SK-N-DZ (cell line): ENCODE measurements around the gene RNU7-1.

Source experiments
- DNase-seq: peaks from one replicate; pipeline ENCODE4 v3.0.0-alpha.2; 2015; ENCODE audit warnings: low spot score

RNU7-1 gene

DNA sequence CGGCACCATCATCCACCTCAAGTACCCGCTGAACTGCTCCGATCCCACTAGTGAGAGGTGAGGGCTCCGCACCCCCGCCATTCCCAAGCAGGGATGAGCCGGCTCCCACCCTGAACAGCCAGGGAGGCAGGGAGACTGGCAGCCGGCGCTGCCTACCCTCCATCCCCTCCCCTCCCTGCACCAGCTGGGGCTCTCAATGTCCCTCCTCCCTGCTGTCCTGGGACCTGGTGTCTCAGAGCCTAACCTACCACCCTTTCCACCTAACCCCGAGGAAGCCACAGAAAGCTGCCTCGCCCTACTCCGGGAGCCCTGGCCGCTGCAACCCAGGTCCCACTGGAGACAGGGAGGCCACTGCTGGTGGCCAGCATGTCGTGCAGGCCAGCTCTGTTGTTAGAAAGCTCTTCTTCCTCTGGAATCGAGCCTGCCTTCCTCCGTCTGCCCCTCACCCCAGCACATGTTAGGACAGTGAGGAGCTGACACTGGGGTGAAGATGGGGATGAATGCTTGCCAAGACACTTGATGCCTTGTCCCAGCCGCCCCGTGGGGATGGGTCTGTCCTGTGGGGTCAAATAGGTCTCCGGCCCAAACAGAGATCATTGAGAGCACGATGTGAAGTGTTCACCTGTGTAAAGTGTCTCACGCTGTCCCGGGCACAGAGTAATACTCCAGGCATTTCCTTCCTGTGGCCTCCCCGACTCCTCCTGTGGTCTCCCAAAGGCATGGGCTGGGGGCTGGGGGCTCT lies 8.7 kb downstream of the RNU7-1 start:
- DNase-seq, result no peak

DNA sequence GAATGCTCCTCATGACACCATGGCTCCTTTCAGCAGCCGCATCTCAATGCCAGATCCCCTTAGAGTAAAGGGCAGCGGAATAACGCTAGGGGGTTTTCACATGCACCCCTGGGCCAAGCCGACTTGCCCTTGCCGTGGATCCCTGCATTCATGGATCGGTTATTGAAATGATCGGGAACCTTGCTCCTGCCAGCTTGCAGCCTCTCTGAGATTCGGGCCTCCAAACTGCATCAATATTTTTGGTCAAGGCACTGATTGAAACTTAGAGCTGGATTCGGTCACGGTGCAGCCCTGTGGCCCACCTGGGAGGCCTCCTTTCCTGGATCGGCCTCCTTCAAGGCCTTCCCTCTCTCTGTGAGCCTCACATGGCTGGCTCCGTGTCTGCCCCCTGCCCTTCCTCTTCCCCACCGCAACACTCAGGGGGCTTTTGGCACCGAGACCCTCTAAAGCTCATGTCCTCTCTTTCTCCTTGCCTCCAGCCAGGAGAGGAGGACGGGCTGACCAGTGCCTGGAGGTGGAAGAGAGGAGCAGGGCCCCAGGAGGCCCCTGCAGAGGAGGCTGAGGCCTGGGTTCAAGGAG lies 9.3 kb downstream of the RNU7-1 start:
- DNase-seq, result no peak

DNA sequence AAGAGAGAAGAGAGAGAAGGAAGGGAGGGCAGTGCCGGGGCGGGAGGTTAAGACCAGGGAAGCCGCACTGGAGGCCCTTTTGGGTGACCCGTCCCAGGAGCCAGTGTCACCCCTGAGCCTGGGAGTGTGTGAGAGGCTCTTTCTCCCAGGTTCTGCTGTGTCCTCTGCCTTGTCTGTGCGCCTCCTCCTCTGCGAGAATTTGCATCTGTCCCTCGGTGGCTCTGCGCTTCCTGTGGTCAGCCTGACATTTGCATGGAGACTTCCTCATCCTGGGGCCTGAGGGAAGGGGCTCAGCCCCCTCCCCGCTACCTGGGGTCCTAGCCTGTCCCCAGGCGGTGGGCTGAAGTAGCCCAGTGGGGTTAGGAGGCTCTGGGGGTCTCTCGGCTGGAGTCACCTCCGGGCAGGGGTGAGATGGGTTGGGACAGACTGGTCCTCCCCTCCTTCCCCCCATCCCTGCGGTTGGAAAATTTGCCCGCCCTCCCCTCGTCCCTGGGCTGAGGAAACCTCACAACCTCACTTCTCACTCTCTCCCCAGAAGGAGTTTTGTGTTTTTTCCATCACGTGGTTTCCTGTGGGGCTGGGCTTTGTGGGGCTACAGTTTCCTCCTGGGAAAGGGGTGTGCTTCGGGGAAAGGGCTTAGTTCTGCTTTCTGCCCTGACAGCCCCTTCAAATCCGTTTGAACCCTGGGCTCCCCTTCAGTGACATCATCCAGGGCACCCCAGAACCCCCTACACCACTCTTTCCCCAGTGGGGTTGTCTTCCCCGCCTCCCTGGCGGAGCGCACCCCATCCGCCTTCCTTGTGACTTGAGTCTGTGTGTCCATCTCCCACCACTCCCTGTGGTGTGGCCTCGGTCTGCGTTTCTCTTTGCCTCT lies 10.1 kb downstream of the RNU7-1 start:
- no peak for DNase-seq

- DNase-seq, result no peak
Measured at GRCh38 chr12:6954316-6955107, 10.9 kb downstream of the RNU7-1 start.

DNA sequence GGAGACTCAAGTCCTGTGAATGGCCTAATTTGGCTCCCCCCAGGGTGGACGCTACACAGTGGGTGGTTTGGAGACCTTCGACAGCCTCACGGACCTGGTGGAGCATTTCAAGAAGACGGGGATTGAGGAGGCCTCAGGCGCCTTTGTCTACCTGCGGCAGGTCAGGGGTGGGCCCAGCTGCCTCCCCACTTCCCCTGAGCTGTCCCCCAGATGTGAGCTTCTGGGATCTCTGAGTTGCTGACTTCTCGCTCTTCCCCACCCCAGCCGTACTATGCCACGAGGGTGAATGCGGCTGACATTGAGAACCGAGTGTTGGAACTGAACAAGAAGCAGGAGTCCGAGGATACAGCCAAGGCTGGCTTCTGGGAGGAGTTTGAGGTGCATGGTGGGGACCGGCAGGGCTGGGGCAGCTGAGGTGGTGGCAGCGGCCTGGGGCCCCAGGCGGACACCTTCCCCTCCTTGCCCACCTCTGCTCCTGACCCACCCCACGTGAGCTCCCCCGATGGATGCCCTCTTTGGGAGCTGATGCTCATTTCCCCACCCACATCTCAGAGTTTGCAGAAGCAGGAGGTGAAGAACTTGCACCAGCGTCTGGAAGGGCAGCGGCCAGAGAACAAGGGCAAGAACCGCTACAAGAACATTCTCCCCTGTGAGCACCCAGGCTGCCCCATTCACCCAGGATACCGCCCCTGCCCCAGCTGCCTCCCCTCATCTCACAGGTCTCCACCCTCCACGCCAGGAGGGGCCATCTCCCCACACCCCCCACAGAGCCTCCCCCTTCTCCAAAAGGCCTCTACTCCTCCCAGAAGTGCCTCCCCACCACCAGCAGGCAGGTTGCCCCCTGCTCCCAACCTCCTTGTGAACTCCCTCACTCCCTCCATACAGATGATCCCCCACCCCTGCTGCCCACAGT lies 11.7 kb downstream of the RNU7-1 start:
- DNase-seq, result no peak

GRCh38 chr12:6956021-6956727 lies 12.6 kb downstream of the RNU7-1 start:
- DNase-seq, result no peak

GRCh38 chr12:6957151-6957701 lies 13.6 kb downstream of the RNU7-1 start:
- DNase-seq, result no peak

DNA sequence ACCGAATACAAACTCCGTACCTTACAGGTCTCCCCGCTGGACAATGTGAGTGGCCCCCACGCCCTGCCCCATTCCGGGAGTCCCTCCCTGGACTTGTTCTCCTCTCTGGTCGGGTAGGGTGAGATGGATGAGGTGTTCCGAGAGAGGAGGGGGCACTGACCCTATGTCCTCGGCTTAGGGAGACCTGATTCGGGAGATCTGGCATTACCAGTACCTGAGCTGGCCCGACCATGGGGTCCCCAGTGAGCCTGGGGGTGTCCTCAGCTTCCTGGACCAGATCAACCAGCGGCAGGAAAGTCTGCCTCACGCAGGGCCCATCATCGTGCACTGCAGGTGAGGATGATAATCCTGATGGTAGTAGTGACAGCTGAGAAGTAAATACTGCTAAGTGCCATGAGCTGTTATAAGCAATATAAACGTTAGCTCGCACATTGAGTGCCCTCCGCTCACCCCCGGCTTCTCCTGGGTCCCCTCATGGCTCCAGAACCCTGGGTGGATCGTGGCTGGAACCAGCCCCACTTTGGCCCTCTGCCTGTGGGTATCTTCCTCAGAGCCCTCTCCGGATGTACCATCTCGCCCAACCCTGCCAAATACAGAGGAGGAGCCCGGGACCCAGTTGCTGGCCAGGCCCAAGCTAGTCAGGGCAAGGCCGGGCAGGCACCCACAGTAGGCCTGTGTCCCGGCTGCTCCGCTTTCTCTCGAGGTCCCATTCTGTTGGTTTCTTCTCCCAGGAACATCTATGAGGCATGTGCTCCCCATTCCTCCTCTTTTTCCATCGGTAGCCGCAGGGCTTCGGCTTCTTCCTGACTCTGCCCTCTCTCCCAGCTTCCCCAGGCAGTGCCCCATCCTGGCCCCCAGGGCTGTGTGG lies 14.4 kb downstream of the RNU7-1 start:
- no peak for DNase-seq

DNA sequence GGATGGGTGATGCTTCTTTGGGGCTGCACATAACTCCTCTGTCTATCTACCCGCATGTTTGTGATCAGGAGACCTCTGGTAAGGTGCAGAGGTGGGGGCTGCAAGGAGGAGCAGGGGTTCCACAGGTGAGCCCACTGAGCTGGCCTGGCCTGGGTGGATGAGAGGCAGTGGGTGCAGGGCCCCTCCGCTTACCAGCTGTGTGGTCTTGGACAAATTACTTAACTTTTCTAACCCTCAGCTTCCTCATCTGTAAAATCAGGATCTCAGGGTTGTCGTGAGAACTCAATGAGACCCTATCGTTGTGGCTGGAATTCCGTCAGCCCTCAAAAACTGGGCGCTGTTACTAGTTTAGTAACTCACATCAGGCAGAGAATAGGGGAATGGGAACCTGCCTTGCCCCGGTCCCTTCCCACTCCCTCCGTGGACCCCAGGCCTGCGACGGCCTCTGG lies 15.0 kb downstream of the RNU7-1 start:
- DNase-seq, result no peak

DNA sequence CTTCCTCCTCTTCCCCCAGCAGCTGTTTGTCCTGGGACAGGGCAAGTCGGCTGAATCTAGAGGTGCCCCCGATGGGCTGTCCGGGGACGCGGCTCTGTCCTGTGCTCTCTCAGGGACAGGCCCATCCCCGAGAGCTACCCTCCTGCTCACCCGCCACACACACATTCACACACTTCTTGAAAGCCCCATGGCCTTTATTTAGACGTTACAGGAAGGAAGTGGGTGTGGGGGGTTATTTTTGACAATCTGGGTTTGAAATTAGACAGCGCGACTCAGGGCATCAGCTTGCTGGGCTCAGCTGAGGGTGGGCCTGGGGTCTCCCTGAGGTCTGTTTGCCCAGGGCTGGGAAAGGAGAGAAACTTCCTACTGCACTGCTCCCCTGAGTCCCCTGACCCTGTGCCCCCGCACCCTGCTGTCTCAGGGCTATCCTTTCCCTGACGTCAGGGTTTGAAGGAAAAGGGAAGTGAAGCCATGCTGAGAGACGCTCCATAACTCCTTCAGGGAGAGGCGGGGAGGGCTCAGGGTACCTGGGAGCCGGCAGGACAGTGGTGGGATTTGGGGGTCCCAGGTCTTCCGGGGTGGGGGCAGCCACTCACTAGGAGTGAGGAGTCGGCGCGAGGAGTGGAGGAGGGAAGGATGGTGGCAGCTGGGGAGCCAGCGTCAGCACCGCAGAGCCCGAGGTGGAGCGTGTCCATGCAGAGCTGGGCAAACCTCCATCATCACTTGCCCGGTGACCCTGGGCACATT lies 15.6 kb downstream of the RNU7-1 start:
- DNase-seq, result no peak

DNA sequence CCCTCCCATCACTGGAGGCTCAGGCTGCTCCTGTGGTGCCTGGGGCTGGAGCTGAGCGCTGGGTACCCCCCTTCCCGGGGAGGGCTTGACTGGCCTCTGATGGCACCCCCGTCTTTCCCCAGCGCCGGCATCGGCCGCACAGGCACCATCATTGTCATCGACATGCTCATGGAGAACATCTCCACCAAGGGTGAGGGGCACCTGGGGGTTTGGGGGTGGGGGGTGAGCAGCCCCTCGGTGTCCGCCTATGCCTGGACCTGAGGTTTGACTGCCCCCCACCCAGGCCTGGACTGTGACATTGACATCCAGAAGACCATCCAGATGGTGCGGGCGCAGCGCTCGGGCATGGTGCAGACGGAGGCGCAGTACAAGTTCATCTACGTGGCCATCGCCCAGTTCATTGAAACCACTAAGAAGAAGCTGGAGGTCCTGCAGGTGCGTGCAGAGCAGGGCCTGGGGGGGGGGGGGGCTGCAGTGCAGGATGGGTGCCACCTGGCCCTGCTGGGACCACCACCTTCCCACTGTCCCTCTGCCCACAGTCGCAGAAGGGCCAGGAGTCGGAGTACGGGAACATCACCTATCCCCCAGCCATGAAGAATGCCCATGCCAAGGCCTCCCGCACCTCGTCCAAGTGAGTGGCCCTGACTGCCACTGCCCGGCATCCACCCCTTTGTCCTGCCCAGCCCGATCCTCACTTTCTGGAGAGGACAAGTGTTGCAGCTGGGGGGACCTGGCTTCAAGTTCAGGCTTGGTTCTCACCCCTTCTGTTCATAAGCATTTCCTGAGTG lies 16.4 kb downstream of the RNU7-1 start:
- no peak for DNase-seq

DNA sequence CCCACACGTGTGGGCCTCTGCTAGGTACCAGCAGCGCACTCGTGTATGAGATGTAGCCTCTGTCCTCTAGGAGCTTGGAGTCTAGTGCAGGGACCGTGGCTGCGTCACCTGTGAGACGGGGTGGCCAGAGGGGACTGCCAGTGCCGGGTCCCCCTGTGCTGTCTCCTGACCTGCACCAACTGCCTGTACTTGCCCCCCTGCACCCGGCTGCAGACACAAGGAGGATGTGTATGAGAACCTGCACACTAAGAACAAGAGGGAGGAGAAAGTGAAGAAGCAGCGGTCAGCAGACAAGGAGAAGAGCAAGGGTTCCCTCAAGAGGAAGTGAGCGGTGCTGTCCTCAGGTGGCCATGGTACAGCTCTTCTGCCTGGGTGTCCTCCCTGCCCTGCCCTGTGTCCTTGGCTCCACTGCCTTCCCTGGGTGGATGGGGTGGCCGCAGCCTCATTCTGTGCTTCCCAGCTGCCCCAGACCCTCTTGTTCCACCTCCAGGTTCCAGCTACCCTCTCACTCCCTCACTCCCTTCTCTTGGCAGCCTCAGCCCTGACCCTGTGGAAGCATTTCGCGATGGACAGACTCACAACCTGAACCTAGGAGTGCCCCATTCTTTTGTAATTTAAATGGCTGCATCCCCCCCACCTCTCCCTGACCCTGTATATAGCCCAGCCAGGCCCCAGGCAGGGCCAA lies 17.1 kb downstream of the RNU7-1 start:
- no peak for DNase-seq

DNA sequence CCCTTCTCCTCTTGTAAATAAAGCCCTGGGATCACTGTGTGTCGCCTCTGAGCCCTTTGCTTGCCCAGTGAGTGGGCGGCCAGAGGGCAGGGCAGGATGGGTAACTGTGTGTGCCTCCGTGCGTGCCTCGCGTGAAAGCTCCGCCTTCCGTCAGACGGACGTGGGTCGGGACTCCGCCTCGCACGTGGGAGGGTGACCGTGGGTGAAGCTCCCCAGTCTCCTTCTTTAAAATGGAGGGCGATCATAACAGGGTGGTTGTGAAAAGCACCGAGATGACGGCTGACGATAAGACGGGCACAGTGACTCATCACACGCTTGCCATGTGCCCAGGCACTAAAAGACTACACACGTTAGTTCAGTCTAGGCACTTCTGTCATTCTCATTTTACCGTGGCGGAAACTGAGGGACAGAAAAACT lies 17.7 kb downstream of the RNU7-1 start:
- no peak for DNase-seq

DNA sequence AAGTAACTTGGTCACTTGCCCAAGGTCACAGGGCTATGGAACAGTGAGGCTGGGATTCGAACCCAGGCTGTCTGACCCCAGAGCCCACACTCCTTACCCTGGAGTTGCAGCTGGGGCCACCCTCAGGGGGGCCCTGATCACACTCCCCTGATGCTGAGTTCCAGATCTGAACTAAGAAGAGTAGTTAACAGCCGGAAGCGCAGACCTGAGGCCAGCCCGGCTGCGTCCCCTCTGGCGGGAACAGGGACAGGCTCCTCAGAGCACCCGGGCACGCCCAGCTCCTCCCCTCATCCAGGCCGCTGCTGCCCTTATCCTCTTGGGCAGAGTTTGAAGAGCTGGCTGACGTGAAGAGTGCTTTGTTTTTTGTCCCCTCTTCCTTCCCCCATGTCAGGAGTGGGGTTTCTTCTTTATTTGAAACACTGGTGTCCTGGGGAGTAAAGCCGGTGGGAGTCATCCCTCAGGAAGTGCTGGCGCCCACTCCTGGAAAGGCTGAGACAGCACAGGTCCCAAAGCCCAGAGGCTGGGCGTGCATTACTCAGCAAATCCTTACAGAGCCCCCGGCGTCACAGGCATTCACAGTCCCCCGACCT lies 18.2 kb downstream of the RNU7-1 start:
- DNase-seq, result peak; percentile 88

GRCh38 chr12:6962285-6963015 lies 18.8 kb downstream of the RNU7-1 start:
- DNase-seq, result no peak
